OCI-LY1 (cell line): ENCODE measurements around the gene CDH7.

Experiments used
- H2AFZ ChIP-seq: fragments of 200-600 bp; sonication (generic), shearing (Covaris generic); 2 replicates; pipeline ENCODE4 v1.6.0; 2014; ENCODE audit warnings: antibody characterized with exemption, mild to moderate bottlenecking, low read length
- H3F3A ChIP-seq: fragments of 200-600 bp; sonication (generic), shearing (Covaris generic); 2 replicates; pipeline ENCODE4 v1.6.0; 2014; ENCODE audit warnings: mild to moderate bottlenecking, antibody characterized with exemption, low read length, moderate library complexity; ENCODE audit not compliant: insufficient read depth
- H3K27ac ChIP-seq: fragments of 200-600 bp; sonication (generic); 2 replicates; pipeline ENCODE4 v1.5.1; 2014; ENCODE audit warnings: low read length, mixed run types, mild to moderate bottlenecking, low read depth; ENCODE audit not compliant: poor library complexity, severe bottlenecking
- H3K27me3 ChIP-seq: fragments of 200-600 bp; sonication (generic); 2 replicates; pipeline ENCODE4 v1.6.0; 2014; ENCODE audit warnings: antibody characterized with exemption, mild to moderate bottlenecking, low read length, moderate library complexity; ENCODE audit not compliant: insufficient read depth
- H3K36me3 ChIP-seq: fragments of 200-600 bp; sonication (generic); 2 replicates; pipeline ENCODE4 v1.6.1; 2014; ENCODE audit warnings: mild to moderate bottlenecking, antibody characterized with exemption, low read length, moderate library complexity, mixed read lengths; ENCODE audit not compliant: insufficient read depth
- H3K4me1 ChIP-seq: fragments of 200-600 bp; sonication (generic); 2 replicates; pipeline ENCODE4 v1.5.1; 2014; ENCODE audit warnings: mild to moderate bottlenecking, low read length, moderate library complexity; ENCODE audit not compliant: insufficient read depth, severe bottlenecking
- H3K4me2 ChIP-seq: fragments of 200-600 bp; sonication (generic), shearing (Covaris generic); 2 replicates; pipeline ENCODE4 v1.6.1; 2014; ENCODE audit warnings: low read length
- H3K4me3 ChIP-seq: fragments of 200-600 bp; sonication (generic); 2 replicates; pipeline ENCODE4 v1.5.1; 2014; ENCODE audit warnings: low read length, low read depth, mild to moderate bottlenecking, mixed read lengths; ENCODE audit not compliant: poor library complexity, severe bottlenecking
- H3K79me2 ChIP-seq: fragments of 200-600 bp; shearing (Covaris generic); 2 replicates; pipeline ENCODE4 v1.6.1; 2016; ENCODE audit warnings: mixed run types, low read length, mixed read lengths; ENCODE audit not compliant: insufficient read depth
- H3K9ac ChIP-seq: fragments of 200-600 bp; sonication (generic), shearing (Covaris generic); 2 replicates; pipeline ENCODE4 v1.6.1; 2014; ENCODE audit warnings: mild to moderate bottlenecking, low read length, mixed read lengths
- H3K9me2 ChIP-seq: fragments of 200-600 bp; sonication (generic), shearing (Covaris generic); 2 replicates; pipeline ENCODE4 v1.6.1; 2014; ENCODE audit warnings: low read depth, mild to moderate bottlenecking, low read length, mixed read lengths
- H3K9me3 ChIP-seq: fragments of 200-600 bp; shearing (Covaris generic); 2 replicates; pipeline ENCODE4 v1.6.1; 2014; ENCODE audit warnings: low read length, mixed read lengths
- H4K20me1 ChIP-seq: fragments of 200-600 bp; sonication (generic), shearing (Covaris generic); 2 replicates; pipeline ENCODE4 v1.6.0; 2016; ENCODE audit warnings: mild to moderate bottlenecking, low read length; ENCODE audit not compliant: insufficient read depth
- CTCF ChIP-seq: fragments of 200-600 bp; sonication (generic), shearing (Covaris generic); IDR thresholded peaks from 2 replicates; pipeline ENCODE4 v1.5.1; 2017; ENCODE audit warnings: mild to moderate bottlenecking, antibody characterized with exemption, low read length, moderate library complexity, mixed read lengths
- EZH2 ChIP-seq: fragments of 200-600 bp; sonication (generic), shearing (Covaris generic); IDR thresholded peaks from 2 replicates; pipeline ENCODE4 v1.8.0; 2017; ENCODE audit warnings: borderline replicate concordance, mixed run types, mild to moderate bottlenecking, antibody characterized with exemption, low read length, moderate library complexity, mixed read lengths

The CDH7 gene

GRCh38 chr18:65822826-65823225 is 72.0 kb downstream of the CDH7 start:
- H3K9me2 ChIP-seq: no peaks in the 10 kb centered on the region
- H3K4me3 ChIP-seq: no peak overlapping the region
- no peaks in the 10 kb centered on the region for H3K36me3 ChIP-seq
- H2AFZ ChIP-seq: no peak overlapping the region
- no peak overlapping the region for H3K9ac ChIP-seq
- no peaks in the 10 kb centered on the region for H3K4me1 ChIP-seq
- H3F3A ChIP-seq: no peaks in the 10 kb centered on the region
- TF ChIP-seq EZH2 (no peak), CTCF (no peak)
- no peaks in the 10 kb centered on the region for H3K27me3 ChIP-seq
- no peak overlapping the region for H3K4me2 ChIP-seq
- no peaks in the 10 kb centered on the region for H3K79me2 ChIP-seq
- no peak overlapping the region for H3K27ac ChIP-seq
- no peaks in the 10 kb centered on the region for H3K9me3 ChIP-seq
- no peaks in the 10 kb centered on the region for H4K20me1 ChIP-seq

- Histone ChIP-seq H3K4me1 (no peaks in the 10 kb centered on the region), H3F3A (no peaks in the 10 kb centered on the region), H3K9me2 (no peaks in the 10 kb centered on the region), H3K4me3 (no peak overlapping the region), H3K27me3 (no peaks in the 10 kb centered on the region), H3K4me2 (no peak overlapping the region), H3K36me3 (no peaks in the 10 kb centered on the region), H3K9ac (no peak overlapping the region), H4K20me1 (no peaks in the 10 kb centered on the region), H3K27ac (no peak overlapping the region), H2AFZ (no peak overlapping the region), H3K9me3 (no peaks in the 10 kb centered on the region), H3K79me2 (no peaks in the 10 kb centered on the region)
- TF ChIP-seq EZH2: no peak
- TF ChIP-seq CTCF: no peak
Measured at GRCh38 chr18:65827444-65827843, 76.6 kb downstream of the CDH7 start.

- Histone ChIP-seq H3K9ac (no peak overlapping the region), H3F3A (no peaks in the 10 kb centered on the region), H4K20me1 (no peaks in the 10 kb centered on the region), H3K9me3 (no peaks in the 10 kb centered on the region), H3K27me3 (no peaks in the 10 kb centered on the region), H3K36me3 (no peaks in the 10 kb centered on the region), H3K4me2 (no peak overlapping the region), H3K4me3 (no peak overlapping the region), H3K79me2 (no peaks in the 10 kb centered on the region), H2AFZ (no peak overlapping the region), H3K27ac (no peak overlapping the region), H3K4me1 (no peaks in the 10 kb centered on the region), H3K9me2 (no peaks in the 10 kb centered on the region)
- TF ChIP-seq EZH2: no peak
- TF ChIP-seq CTCF: no peak
Measured at GRCh38 chr18:65835881-65836280, 85.1 kb downstream of the CDH7 start.
